Astrocyte of the cerebellum (primary cell): Measurements from ENCODE around the gene ZFYVE21.
"Not testable (repeated sequence)": the region's sequence is repeated elsewhere in the genome, so short reads cannot be mapped to it uniquely, and the experiment has no call there.

ENCODE experiments used
- DNase-seq: peaks from one replicate; pipeline ENCODE4 v3.0.0-alpha.2; 2011; ENCODE audit warnings: low read depth
- H3K4me3 ChIP-seq: 2 replicates; pipeline ENCODE4 v1.5.1; 2011; ENCODE audit warnings: mild to moderate bottlenecking, low read depth, low read length, moderate library complexity
- in situ Hi-C: cut with HindIII; loops from 2 replicates; pipeline ENCODE4 v1.10.0; 2017; ENCODE audit warnings: low sequenced_read_pairs
- TF ChIP-seq, protein P1 (sequence below): IDR thresholded peaks from 2 replicates; pipeline ENCODE4 v1.5.1; 2012; ENCODE audit warnings: low read length, low read depth, moderate library complexity, mild to moderate bottlenecking; ENCODE audit errors: missing control alignments

Gene ZFYVE21

DNA sequence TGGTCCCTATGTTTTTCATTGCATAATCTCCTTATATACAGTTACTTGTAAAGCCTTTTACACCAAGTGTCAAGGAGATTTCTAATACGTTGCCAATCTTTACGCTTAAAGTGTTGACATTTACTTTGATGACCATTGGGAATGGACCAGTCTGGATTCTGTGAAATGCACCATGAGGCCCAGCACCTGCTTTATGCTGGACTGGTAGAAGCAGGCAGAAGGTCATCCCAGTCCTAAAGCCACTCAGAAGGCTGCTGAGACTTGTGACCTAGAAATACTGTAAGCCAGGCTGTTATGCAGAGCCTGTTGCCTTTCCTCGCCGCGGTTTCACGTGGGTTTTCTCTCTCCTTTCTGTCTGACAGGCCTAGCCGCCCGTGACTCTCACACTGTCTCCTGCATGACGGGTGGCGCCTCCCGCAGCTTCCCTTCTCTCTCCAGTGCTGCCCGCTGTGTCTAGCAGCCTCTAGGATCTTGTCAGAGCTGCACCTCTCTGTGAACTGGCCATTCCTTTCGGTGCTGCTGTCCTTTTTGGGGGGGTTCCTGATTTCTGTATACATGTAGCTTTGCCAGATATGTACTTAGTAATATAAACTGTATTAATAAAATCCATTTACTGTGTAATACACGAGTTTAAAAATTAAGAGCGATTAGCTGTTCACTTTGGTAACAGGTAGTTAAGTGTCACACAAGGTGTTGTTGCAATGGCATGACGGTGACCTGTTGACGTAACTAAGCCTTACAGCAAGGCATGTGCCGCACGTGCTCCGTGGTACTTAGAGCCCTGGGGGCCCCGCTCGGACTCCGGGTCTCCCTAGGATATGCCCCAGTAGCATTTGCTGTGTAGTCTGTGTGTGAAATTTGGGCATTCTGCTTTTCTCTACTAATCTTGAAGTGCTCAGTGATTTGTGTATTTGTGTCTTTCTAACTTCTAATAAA, 30.1 kb upstream of the ZFYVE21 start:
- TF ChIP-seq, protein P1, sequence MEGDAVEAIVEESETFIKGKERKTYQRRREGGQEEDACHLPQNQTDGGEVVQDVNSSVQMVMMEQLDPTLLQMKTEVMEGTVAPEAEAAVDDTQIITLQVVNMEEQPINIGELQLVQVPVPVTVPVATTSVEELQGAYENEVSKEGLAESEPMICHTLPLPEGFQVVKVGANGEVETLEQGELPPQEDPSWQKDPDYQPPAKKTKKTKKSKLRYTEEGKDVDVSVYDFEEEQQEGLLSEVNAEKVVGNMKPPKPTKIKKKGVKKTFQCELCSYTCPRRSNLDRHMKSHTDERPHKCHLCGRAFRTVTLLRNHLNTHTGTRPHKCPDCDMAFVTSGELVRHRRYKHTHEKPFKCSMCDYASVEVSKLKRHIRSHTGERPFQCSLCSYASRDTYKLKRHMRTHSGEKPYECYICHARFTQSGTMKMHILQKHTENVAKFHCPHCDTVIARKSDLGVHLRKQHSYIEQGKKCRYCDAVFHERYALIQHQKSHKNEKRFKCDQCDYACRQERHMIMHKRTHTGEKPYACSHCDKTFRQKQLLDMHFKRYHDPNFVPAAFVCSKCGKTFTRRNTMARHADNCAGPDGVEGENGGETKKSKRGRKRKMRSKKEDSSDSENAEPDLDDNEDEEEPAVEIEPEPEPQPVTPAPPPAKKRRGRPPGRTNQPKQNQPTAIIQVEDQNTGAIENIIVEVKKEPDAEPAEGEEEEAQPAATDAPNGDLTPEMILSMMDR, result no peak
- H3K4me3 ChIP-seq, result no peak overlapping the region
- no peak for DNase-seq
- in situ Hi-C loops, result no loop called here

DNA sequence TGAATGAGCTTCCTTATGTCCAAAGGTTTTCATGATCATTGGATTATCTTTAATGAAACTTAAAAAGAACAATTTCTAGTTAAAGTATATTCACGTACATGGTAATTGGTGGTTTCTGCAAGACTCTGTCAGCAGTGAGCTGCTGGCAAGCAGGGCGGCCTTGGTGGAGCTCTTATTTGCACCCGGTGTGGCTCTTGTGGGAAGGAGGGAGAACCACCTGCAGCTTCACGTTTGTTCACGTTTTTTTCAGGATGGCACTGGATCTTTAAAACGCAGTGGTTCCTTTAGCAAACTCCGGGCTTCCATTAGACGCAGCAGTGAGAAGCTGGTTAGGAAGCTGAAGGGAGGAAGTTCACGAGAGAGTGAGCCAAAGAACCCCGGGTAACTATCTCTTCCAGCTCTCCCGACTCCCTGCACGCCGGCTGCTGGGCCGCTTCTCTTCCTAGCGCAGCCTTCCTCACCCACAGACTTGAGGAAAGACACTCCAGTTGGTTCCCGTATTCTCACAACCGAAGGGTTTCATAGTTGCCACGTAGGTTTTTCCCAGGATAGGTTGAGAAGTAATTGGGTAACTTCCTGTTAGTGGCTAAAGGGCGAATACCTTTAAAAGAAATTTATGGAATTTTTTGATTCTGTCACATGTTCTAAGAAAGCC, 28.7 kb upstream of the ZFYVE21 start:
- TF ChIP-seq, protein P1, result no peak
- in situ Hi-C loops, result no loop called here
- H3K4me3 ChIP-seq, result no peak overlapping the region
- DNase-seq, result no peak

DNA sequence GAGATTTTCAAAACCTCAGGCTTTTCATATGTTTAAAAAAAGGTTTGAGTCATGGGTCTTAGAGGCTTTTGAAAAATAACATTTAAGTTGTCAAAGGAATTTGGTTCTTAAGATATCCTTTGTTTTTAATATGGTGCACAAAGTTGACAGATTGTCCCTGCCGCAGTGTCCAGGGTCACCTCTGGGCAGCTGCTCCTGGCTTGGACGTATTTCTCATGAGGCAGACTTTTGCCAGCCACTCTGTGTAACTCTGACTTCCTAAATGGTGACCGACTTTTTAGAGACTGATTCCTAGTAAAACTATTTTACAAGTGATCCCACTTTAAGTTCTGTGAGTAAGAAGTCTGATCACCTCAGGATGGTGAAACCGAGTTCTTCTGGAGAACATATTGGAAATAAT, 27.9 kb upstream of the ZFYVE21 start:
- in situ Hi-C loops, result no loop called here
- TF ChIP-seq, protein P1, result no peak
- H3K4me3 ChIP-seq, result no peak overlapping the region
- DNase-seq, result no peak

DNA sequence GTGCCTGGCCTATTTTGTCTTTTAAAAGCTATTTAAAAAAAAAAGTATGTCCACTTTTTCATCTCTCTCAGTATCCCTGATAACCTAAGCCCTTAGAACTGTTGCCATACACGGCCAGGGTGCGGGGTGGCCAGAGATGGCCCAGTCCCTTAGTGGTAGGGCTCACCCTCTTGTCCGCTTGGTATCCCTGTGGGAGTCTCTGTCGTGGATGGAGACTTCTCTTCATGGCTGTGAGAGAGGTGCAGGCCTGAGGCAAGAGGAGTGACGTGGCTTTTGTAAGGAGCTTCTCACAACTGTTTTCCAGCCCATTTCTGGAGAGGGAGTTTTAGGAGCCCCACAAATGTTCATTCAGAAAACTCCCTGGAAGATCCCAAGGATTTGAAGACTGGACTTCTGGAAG, 27.2 kb upstream of the ZFYVE21 start:
- in situ Hi-C loops, result no loop called here
- TF ChIP-seq, protein P1, result no peak
- no peak overlapping the region for H3K4me3 ChIP-seq
- DNase-seq, result no peak

DNA sequence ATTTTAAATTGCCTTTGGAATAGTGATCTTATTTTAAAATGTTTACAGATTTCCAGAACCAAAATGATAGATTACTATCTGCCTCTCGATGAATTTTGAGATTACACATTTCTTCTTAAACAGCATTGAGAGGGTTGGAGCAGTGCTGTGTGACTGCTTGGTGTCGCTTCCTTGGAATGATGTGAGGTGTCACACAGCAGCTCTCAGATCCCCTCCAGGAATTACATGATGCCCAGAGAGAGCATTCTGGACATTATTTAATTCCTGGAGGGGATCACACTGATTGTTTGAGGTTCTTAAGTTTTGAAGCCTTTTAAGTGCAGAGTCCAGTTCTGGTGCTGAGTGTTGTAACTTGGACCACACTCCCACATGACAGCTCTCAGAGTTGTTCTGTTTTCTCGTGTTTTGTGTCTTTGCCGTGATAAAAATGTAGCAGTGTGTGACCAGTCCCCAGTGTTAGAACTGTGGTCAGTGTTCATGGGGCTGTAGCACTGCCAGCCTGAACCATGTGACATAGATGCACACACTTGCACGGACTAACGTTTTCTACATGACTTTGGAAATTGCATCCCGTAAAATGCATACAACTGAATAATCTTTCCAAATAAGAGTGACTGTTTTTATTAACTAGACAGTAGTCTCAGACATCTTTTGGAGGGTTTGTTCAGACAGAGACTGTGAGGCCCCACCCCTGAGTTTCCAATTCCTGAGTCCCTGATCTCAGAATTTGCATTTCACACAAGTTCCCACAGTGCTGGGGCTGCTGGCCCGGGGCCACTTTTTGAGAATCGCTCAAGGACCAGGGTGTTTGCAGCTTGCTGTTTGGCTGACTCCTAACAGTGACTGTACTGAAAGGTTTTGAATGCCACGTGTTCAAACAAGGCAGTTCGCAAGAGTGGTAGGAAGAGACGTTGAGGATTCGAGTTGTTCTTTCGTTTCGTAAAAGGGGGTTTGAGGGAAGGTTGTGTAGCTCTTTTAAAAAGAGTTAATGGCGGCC, 26.4 kb upstream of the ZFYVE21 start:
- H3K4me3 ChIP-seq, result no peak overlapping the region
- peak; percentile 35 for DNase-seq
- in situ Hi-C loops, result no loop called here
- TF ChIP-seq, protein P1, result no peak

DNA sequence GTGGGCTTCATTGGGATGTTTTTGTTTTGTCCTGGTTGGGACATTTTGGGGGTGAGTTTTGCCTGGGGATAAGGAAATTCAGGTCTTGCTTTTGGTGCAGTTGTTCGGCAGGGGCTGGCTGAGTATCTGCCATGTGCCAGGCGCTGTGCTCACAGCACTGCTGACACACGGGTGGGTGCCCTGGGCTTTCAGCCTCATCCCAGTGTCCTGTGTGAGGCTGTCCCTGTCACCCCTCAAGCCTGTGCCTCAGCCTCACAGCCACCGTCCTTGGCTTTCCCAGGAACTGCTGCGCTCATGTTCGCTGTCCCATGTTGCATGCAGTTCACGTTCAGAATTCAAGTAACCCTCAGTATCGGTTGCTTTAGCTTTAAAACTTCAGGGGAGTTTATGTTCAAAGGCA, 25.3 kb upstream of the ZFYVE21 start:
- TF ChIP-seq, protein P1, result no peak
- DNase-seq, result no peak
- in situ Hi-C loops, result loop anchor here (10.0 kb wide), 1 partner anchor 116 kb away; no protein-coding TSS in a partner anchor
- H3K4me3 ChIP-seq, result no peak overlapping the region

DNA sequence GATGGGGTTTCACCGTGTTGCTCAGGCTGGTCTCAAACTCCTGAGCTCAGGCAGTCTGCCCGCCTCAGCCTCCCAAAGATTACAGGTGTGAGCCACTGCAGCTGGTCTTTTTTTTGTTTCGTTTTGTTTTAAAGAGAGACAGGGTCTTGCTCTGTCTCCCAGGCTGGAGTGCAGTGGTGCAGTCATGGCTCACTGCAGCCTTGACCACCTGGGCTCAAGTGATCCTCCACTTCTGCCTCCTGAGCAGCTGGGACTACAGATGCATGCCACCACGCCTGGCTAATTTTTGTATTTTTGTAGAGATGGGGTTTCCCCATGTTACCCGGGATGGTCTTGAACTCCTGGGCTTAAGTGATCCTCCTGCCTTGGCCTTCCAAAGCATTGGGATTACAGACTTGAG, 24.0 kb upstream of the ZFYVE21 start:
- DNase-seq, H3K4me3 ChIP-seq: not testable (repeated sequence)
- in situ Hi-C loops, result loop anchor here (10.0 kb wide), 1 partner anchor 117 kb away; no protein-coding TSS in a partner anchor
